GM23338 (cell line): ENCODE results near the gene S100A16. TPM values are rescaled to one million over a fixed set of nuclear protein-coding genes. Genes with fewer than 3 reads are reported as not detected.

Experiments used
- ATAC-seq: fragments of 200-7000 bp; cut with Tn5 transposase; 3 replicates; pipeline ENCODE4 v1.9.1; 2020
- DNase-seq: peaks from one replicate; pipeline ENCODE4 v3.0.0-alpha.2; 2015; ENCODE audit warnings: low spot score
- H2AFZ ChIP-seq: fragments of 200-600 bp; sonication (generic); 2 replicates; pipeline ENCODE4 v1.8.0; 2016; ENCODE audit warnings: antibody characterized with exemption, mild to moderate bottlenecking, moderate library complexity
- H3F3A ChIP-seq: fragments of 200-600 bp; sonication (generic); replicated peaks from 2 replicates; pipeline ENCODE4 v1.8.0; 2017; ENCODE audit warnings: antibody characterized with exemption, mixed run types, low read depth
- H3K27ac ChIP-seq: fragments of 200-600 bp; sonication (generic); 2 replicates; pipeline ENCODE4 v1.6.1; 2016; ENCODE audit warnings: low read depth
- H3K27me3 ChIP-seq: fragments of 200-600 bp; sonication (generic); 2 replicates; pipeline ENCODE4 v1.8.0; 2016; ENCODE audit warnings: mild to moderate bottlenecking, mixed run types, moderate library complexity; ENCODE audit not compliant: insufficient read depth
- H3K36me3 ChIP-seq: fragments of 200-600 bp; sonication (generic); 2 replicates; pipeline ENCODE4 v1.8.0; 2016; ENCODE audit warnings: mild to moderate bottlenecking; ENCODE audit not compliant: insufficient read depth
- H3K4me1 ChIP-seq: fragments of 200-600 bp; sonication (generic); 2 replicates; pipeline ENCODE4 v1.8.0; 2016; ENCODE audit warnings: mild to moderate bottlenecking, moderate library complexity; ENCODE audit not compliant: insufficient read depth
- H3K4me2 ChIP-seq: fragments of 200-600 bp; sonication (generic); 2 replicates; pipeline ENCODE4 v1.7.1; 2017; ENCODE audit warnings: mixed run types
- H3K4me3 ChIP-seq: fragments of 200-600 bp; sonication (generic); 2 replicates; pipeline ENCODE4 v1.6.1; 2016; ENCODE audit warnings: mixed run types
- H3K79me2 ChIP-seq: fragments of 200-600 bp; sonication (generic); replicated peaks from 2 replicates; pipeline ENCODE4 v1.8.0; 2017; ENCODE audit warnings: mild to moderate bottlenecking; ENCODE audit not compliant: insufficient read depth
- H3K9me2 ChIP-seq: fragments of 200-600 bp; sonication (generic); 2 replicates; pipeline ENCODE4 v1.8.0; 2017; ENCODE audit not compliant: insufficient read depth
- H4K20me1 ChIP-seq: fragments of 200-600 bp; sonication (generic); replicated peaks from 2 replicates; pipeline ENCODE4 v1.8.0; 2017; ENCODE audit warnings: mild to moderate bottlenecking; ENCODE audit not compliant: insufficient read depth
- H3K27ac Mint-ChIP-seq: 2 replicates; pipeline ENCODE4 v1.8.0; 2020; ENCODE audit warnings: inconsistent platforms, mild to moderate bottlenecking, moderate library complexity, mixed read lengths
- H3K27me3 Mint-ChIP-seq: 3 replicates; pipeline ENCODE4 v1.8.0; 2022; ENCODE audit warnings: low read depth, mild to moderate bottlenecking, moderate library complexity, mixed read lengths, inconsistent platforms; ENCODE audit not compliant: insufficient read depth, poor library complexity
- H3K36me3 Mint-ChIP-seq: 3 replicates; pipeline ENCODE4 v1.8.0; 2021; ENCODE audit warnings: low read depth, mild to moderate bottlenecking, inconsistent platforms, moderate library complexity, mixed read lengths
- H3K4me1 Mint-ChIP-seq: 3 replicates; pipeline ENCODE4 v1.8.0; 2020; ENCODE audit warnings: mild to moderate bottlenecking, inconsistent platforms, mixed read lengths
- H3K4me3 Mint-ChIP-seq: 3 replicates; pipeline ENCODE4 v1.8.0; 2021; ENCODE audit warnings: moderate library complexity, mild to moderate bottlenecking, inconsistent platforms, mixed read lengths
- H3K9me3 Mint-ChIP-seq: 3 replicates; pipeline ENCODE4 v1.8.0; 2020; ENCODE audit warnings: moderate library complexity, mild to moderate bottlenecking, inconsistent platforms, mixed read lengths
- CREB1 ChIP-seq: fragments of 250-450 bp; sonication (Bioruptor Pico); IDR thresholded peaks from 2 replicates; pipeline ENCODE4 v1.5.0; 2020; ENCODE audit warnings: low read depth, mild to moderate bottlenecking, moderate library complexity
- CTCF ChIP-seq, 2 experiments: fragments of 200-600 bp in 1 of 2; sonication (generic) in 1 of 2; conservative IDR thresholded peaks; 2 replicates each; pipeline versions ENCODE4 v1.5.1 to v1.6.1; 2016 to 2017; ENCODE audit warnings: antibody characterized with exemption in 2 of 2, low read depth in 2 of 2, mild to moderate bottlenecking in 2 of 2, moderate library complexity in 1 of 2
- ETS1 ChIP-seq: IDR thresholded peaks from 2 replicates; pipeline ENCODE4 v1.6.1; 2016; ENCODE audit warnings: antibody characterized with exemption
- EZH2 ChIP-seq: fragments of 200-600 bp; sonication (generic); IDR thresholded peaks from one replicate; pipeline ENCODE4 v1.8.0; 2017; ENCODE audit warnings: antibody characterized with exemption, mild to moderate bottlenecking, low read depth; ENCODE audit not compliant: unreplicated experiment
- EZH2phosphoT487 ChIP-seq: fragments of 200-600 bp; sonication (generic); IDR thresholded peaks from one replicate; pipeline ENCODE4 v1.8.1; 2018; ENCODE audit warnings: antibody characterized with exemption; ENCODE audit not compliant: unreplicated experiment
- JUNB ChIP-seq: IDR thresholded peaks from one replicate; pipeline ENCODE4 v1.6.1; 2016; ENCODE audit warnings: antibody characterized with exemption; ENCODE audit not compliant: unreplicated experiment
- NANOG ChIP-seq: IDR thresholded peaks from 2 replicates; pipeline ENCODE4 v1.6.1; 2016; ENCODE audit warnings: antibody characterized with exemption, borderline replicate concordance
- POLR2AphosphoS5 ChIP-seq: IDR thresholded peaks from 2 replicates; pipeline ENCODE4 v1.6.1; 2016; ENCODE audit warnings: antibody characterized with exemption, low read depth
- REST ChIP-seq: IDR thresholded peaks from one replicate; pipeline ENCODE4 v1.6.1; 2018; ENCODE audit warnings: antibody characterized with exemption; ENCODE audit not compliant: unreplicated experiment
- STAT1 ChIP-seq: IDR thresholded peaks from one replicate; pipeline ENCODE4 v1.6.1; 2016; ENCODE audit warnings: antibody characterized with exemption; ENCODE audit not compliant: unreplicated experiment
- ZNF114 ChIP-seq: fragments of 250-450 bp; sonication (Bioruptor Pico); IDR thresholded peaks from 2 replicates; pipeline ENCODE4 v1.5.0; 2020; ENCODE audit warnings: mild to moderate bottlenecking, moderate library complexity
- ZNF331 ChIP-seq: fragments of 250-450 bp; sonication (Bioruptor Pico); IDR thresholded peaks from 2 replicates; pipeline ENCODE4 v1.5.0; 2020; ENCODE audit warnings: low read depth, mild to moderate bottlenecking, moderate library complexity
- ZNF462 ChIP-seq: fragments of 250-450 bp; sonication (Bioruptor Pico); IDR thresholded peaks from 2 replicates; pipeline ENCODE4 v1.5.0; 2020; ENCODE audit warnings: mild to moderate bottlenecking, moderate library complexity
- polyA plus RNA-seq: library from polyadenylated mRNA; unstranded; fragments of >200 nt; fragmentation: Nextera tagmentation; extraction: Ambion mirVana; gene quantifications from 2 replicates; pipeline ENCODE4 v1.2.1, GENCODE V29; 2016
- total RNA-seq: library from RNA; depleted of rRNA; stranded (reverse); fragments of >200 nt; shearing (Covaris generic); gene quantifications from 2 replicates; pipeline ENCODE4 v1.2.3, GENCODE V29; 2014

The S100A16 gene
- total and polyA plus RNA-seq, 2 experiments from 2014 or later = 13.0 to 20.4 TPM

- no peaks in the 10 kb centered on the region for H3K9me2 ChIP-seq
- Mint-ChIP-seq H3K27ac (no peak overlapping the region), H3K36me3 (no peaks in the 10 kb centered on the region; the same call in 2 of the 3 replicates), H3K9me3 (peaks cover 10% of the 10 kb centered on the region; the same call in 2 of the 3 replicates), H3K4me1 (peaks cover 34% of the 10 kb centered on the region), H3K4me3 (no peak overlapping the region), H3K27me3 (peaks cover 14% of the 10 kb centered on the region)
- peaks cover 18% of the 10 kb centered on the region for H3K4me1 ChIP-seq
- DNase-seq = no peak
- H4K20me1 ChIP-seq = no peaks in the 10 kb centered on the region
- no peaks in the 10 kb centered on the region for H3K36me3 ChIP-seq
- peaks cover 6% of the 10 kb centered on the region; the same call in 1 of the 2 replicates for H3F3A ChIP-seq
- no peak for TF ChIP-seq NANOG
- no peak for TF ChIP-seq ZNF462 (CRISPR knock-in tag)
- TF ChIP-seq EZH2 = no peak
- no peak for TF ChIP-seq EZH2phosphoT487
- TF ChIP-seq ZNF114 (CRISPR knock-in tag) = no peak
- no peak for TF ChIP-seq CTCF (conservative IDR thresholded peaks at IDR 0.05; ENCODE audit: low read depth in 2 of 2)
- TF ChIP-seq JUNB = no peak
- no peak for TF ChIP-seq CREB1 (CRISPR knock-in tag)
- no peak for TF ChIP-seq STAT1
- TF ChIP-seq ZNF331 (CRISPR knock-in tag) = no peak
- TF ChIP-seq REST = no peak
- TF ChIP-seq POLR2AphosphoS5 = no peak
- no peak for TF ChIP-seq ETS1
- H3K27me3 ChIP-seq = no peaks in the 10 kb centered on the region
- H2AFZ ChIP-seq = no peak overlapping the region
- no peaks in the 10 kb centered on the region for H3K79me2 ChIP-seq
- no peak overlapping the region for H3K27ac ChIP-seq
- no peak for ATAC-seq
- H3K4me2 ChIP-seq = no peak overlapping the region
- H3K4me3 ChIP-seq = no peak overlapping the region
Observed at GRCh38 chr1:153569465-153569864, 43.5 kb downstream of the S100A16 start.
